CD14-positive monocyte (primary cell): Measurements from ENCODE around the gene PCDHB9. TPM values are rescaled to one million over a fixed set of nuclear protein-coding genes. Genes with fewer than 3 reads are reported as not detected.

Experiments used
- DNase-seq, 3 donors: peaks; one replicate each; pipeline ENCODE4 v3.0.0-alpha.2; 2011 to 2022
- H2AFZ ChIP-seq: 2 replicates; pipeline ENCODE4 v1.6.0; 2012; ENCODE audit warnings: mild to moderate bottlenecking, low read depth, low read length, inconsistent platforms; ENCODE audit not compliant: insufficient read depth, poor library complexity, severe bottlenecking
- H3K27ac ChIP-seq, 2 donors: 1 replicate in 1 of 2; 2 replicates in 1 of 2; pipeline ENCODE4 v1.5.1; 2012 to 2013; ENCODE audit warnings: low read length in 2 of 2, control low read depth in 1 of 2, inconsistent platforms in 1 of 2, low read depth in 1 of 2, mild to moderate bottlenecking in 1 of 2
- H3K27me3 ChIP-seq, 2 donors: one replicate each; pipeline versions ENCODE4 v1.6.0 to v1.6.1; 2011 to 2013; ENCODE audit warnings: low read length in 2 of 2; ENCODE audit not compliant: control insufficient read depth in 2 of 2, insufficient read depth in 2 of 2
- H3K36me3 ChIP-seq, 2 donors: replicated peaks in 1 of 2; 1 replicate in 1 of 2; 2 replicates in 1 of 2; pipeline versions ENCODE4 v1.5.1 to v1.6.1; 2012 to 2013; ENCODE audit warnings: low read length in 2 of 2, control low read depth in 1 of 2, inconsistent platforms in 1 of 2, mild to moderate bottlenecking in 1 of 2; ENCODE audit not compliant: insufficient read depth in 2 of 2, control insufficient read depth in 1 of 2
- H3K4me1 ChIP-seq, 2 donors: 1 replicate in 1 of 2; 2 replicates in 1 of 2; pipeline versions ENCODE4 v1.5.1 to v1.6.1; 2012 to 2013; ENCODE audit warnings: low read length in 2 of 2, control low read depth in 1 of 2, inconsistent platforms in 1 of 2, mild to moderate bottlenecking in 1 of 2, moderate library complexity in 1 of 2; ENCODE audit not compliant: insufficient read depth in 2 of 2, control insufficient read depth in 1 of 2
- H3K4me2 ChIP-seq: replicated peaks from 2 replicates; pipeline ENCODE3; 2012; ENCODE audit warnings: low read length, moderate library complexity, mild to moderate bottlenecking; ENCODE audit not compliant: poor library complexity, severe bottlenecking; ENCODE audit errors: extremely low read depth
- H3K4me3 ChIP-seq, 3 experiments: fragments of 200-600 bp in 1 of 3; sonication (generic) in 1 of 3; replicated peaks in 1 of 3; 1 replicate in 2 of 3; 2 replicates in 1 of 3; pipeline ENCODE4 v1.5.1; 2011 to 2013; ENCODE audit warnings: low read length in 3 of 3, mild to moderate bottlenecking in 3 of 3, control low read depth in 2 of 3, low read depth in 2 of 3, inconsistent platforms in 1 of 3, moderate library complexity in 1 of 3
- H3K79me2 ChIP-seq: 2 replicates; pipeline ENCODE4 v1.6.0; 2012; ENCODE audit warnings: mild to moderate bottlenecking, control low read depth, inconsistent platforms, low read length, moderate library complexity; ENCODE audit not compliant: insufficient read depth
- H3K9ac ChIP-seq: 2 replicates; pipeline ENCODE4 v1.6.0; 2017; ENCODE audit warnings: low read length, mild to moderate bottlenecking; ENCODE audit not compliant: insufficient read depth, poor library complexity, severe bottlenecking
- H3K9me3 ChIP-seq, 2 donors: replicated peaks in 1 of 2; 1 replicate in 1 of 2; 2 replicates in 1 of 2; pipeline versions ENCODE4 v1.5.1 to v1.6.1; 2012 to 2013; ENCODE audit warnings: low read length in 2 of 2, control low read depth in 1 of 2; ENCODE audit not compliant: control insufficient read depth in 1 of 2, insufficient read depth in 1 of 2
- H4K20me1 ChIP-seq: 2 replicates; pipeline ENCODE4 v1.6.0; 2012; ENCODE audit warnings: mild to moderate bottlenecking, low read length, control low read depth, moderate library complexity; ENCODE audit not compliant: insufficient read depth
- H3K27ac Mint-ChIP-seq, 7 donors: one replicate each; pipeline ENCODE4 v1.8.0; 2020; ENCODE audit warnings: mild to moderate bottlenecking in 7 of 7, mixed read lengths in 7 of 7, moderate library complexity in 6 of 7, inconsistent platforms in 2 of 7
- H3K27me3 Mint-ChIP-seq, 3 donors: one replicate each; pipeline ENCODE4 v1.8.0; 2021 to 2022; ENCODE audit warnings: low read depth in 3 of 3, mild to moderate bottlenecking in 3 of 3, mixed read lengths in 3 of 3, moderate library complexity in 3 of 3, inconsistent platforms in 1 of 3
- H3K36me3 Mint-ChIP-seq, 2 donors: one replicate each; pipeline ENCODE4 v1.8.0; 2020; ENCODE audit warnings: mixed read lengths in 2 of 2, inconsistent platforms in 1 of 2, mild to moderate bottlenecking in 1 of 2
- H3K4me1 Mint-ChIP-seq: one replicate; pipeline ENCODE4 v1.8.0; 2020; ENCODE audit warnings: mild to moderate bottlenecking, mixed read lengths
- H3K4me3 Mint-ChIP-seq, 2 donors: one replicate each; pipeline ENCODE4 v1.8.0; 2020; ENCODE audit warnings: mild to moderate bottlenecking in 2 of 2, mixed read lengths in 2 of 2, moderate library complexity in 1 of 2
- H3K9me3 Mint-ChIP-seq, 7 donors: one replicate each; pipeline ENCODE4 v1.8.0; 2020 to 2022; ENCODE audit warnings: mixed read lengths in 7 of 7, mild to moderate bottlenecking in 6 of 7, moderate library complexity in 6 of 7, inconsistent platforms in 2 of 7
- CTCF ChIP-seq: fragments of 200-600 bp; IDR thresholded peaks from one replicate; pipeline ENCODE4 v1.8.0; 2022; ENCODE audit warnings: antibody characterized with exemption, mild to moderate bottlenecking
- WGBS: methylation state at CpG from one replicate; pipeline ENCODE4 v1.1.5; 2013; ENCODE audit warnings: missing lambda C conversion rate; ENCODE audit not compliant: insufficient coverage; 5-methylcytosine and 5-hydroxymethylcytosine counted together
- intact Hi-C, 2 donors: fragments of 100-400 bp; cut with micrococcal nuclease; formaldehyde crosslinking; loops; one replicate each; pipeline versions ENCODE4 v1.15.0 to v1.15.1; 2023
- polyA plus RNA-seq, 3 donors: library from polyadenylated mRNA; depleted of rRNA in 1 of 3; unstranded in 2 of 3; stranded (reverse) in 1 of 3; fragments of 300-500 nt in 2 of 3; fragments of >200 nt in 1 of 3; fragmentation: Illumina TruSeq in 2 of 3; gene quantifications; 1 replicate in 2 of 3; 2 replicates in 1 of 3; pipeline ENCODE4 v1.2.3, GENCODE V29; 2012 to 2021

PCDHB9 gene
- polyA plus RNA-seq, 3 donors, result not detected

- peaks cover 31 to 77% (median 59%) of the 10 kb centered on the region in 7 donors for H3K9me3 Mint-ChIP-seq
- Histone ChIP-seq H4K20me1 (no peaks in the 10 kb centered on the region), H3K79me2 (no peaks in the 10 kb centered on the region), H3K9ac (no peak overlapping the region), H3K4me1 (no peaks in the 10 kb centered on the region), H3K36me3 (no peaks in the 10 kb centered on the region), H3K27me3 (peaks cover 8 to 37% of the 10 kb centered on the region in 2 donors), H3K9me3 (peaks cover 48 to 77% of the 10 kb centered on the region in 2 donors), H3K4me3 (no peak overlapping the region), H2AFZ (no peak overlapping the region), H3K4me2 (no peak overlapping the region), H3K27ac (no peak overlapping the region)
- no peak for DNase-seq
- no peak overlapping the region for H3K4me3 Mint-ChIP-seq
- TF ChIP-seq CTCF, result no peak
- H3K27ac Mint-ChIP-seq, result peak overlapping the region in 1 of 7 donors; percentile 50
- H3K27me3 Mint-ChIP-seq, result peaks cover 18 to 31% (median 28%) of the 10 kb centered on the region in 3 donors
- 19% methylated on average over 21 of the region's 32 CpGs for WGBS
- peaks cover 3% of the 10 kb centered on the region in 2 donors for H3K36me3 Mint-ChIP-seq
- intact Hi-C loops, result no loop called here
- no peaks in the 10 kb centered on the region for H3K4me1 Mint-ChIP-seq
Measured at GRCh38 chr5:141236516-141237313, 49.8 kb downstream of the PCDHB9 start.

Other genes with a start within 250 kb of the PCDHB9 start
- gene PCDHAC2, start 220.7 kb upstream of the PCDHB9 start, polyA plus RNA-seq, result not detected
- not detected for gene PCDHB1, start 135.8 kb upstream of the PCDHB9 start, polyA plus RNA-seq
- not detected for gene PCDHB2, start 92.5 kb upstream of the PCDHB9 start, polyA plus RNA-seq
- not detected for gene PCDHB3, start 86.7 kb upstream of the PCDHB9 start, polyA plus RNA-seq
- gene PCDHB4, start 65.3 kb upstream of the PCDHB9 start, polyA plus RNA-seq, result not detected
- gene PCDHB5, start 52.0 kb upstream of the PCDHB9 start, polyA plus RNA-seq, result not detected
- not detected for gene PCDHB6, start 37.1 kb upstream of the PCDHB9 start, polyA plus RNA-seq
- not detected for gene PCDHB7, start 14.5 kb upstream of the PCDHB9 start, polyA plus RNA-seq
- not detected for gene PCDHB8, start 9.4 kb upstream of the PCDHB9 start, polyA plus RNA-seq
- gene PCDHB16, start 4.8 kb upstream of the PCDHB9 start, polyA plus RNA-seq, result not detected
- gene PCDHB10, start 5.2 kb downstream of the PCDHB9 start, polyA plus RNA-seq, result not detected
- gene PCDHB11, start 12.5 kb downstream of the PCDHB9 start, polyA plus RNA-seq, result not detected
- gene PCDHB12, start 21.6 kb downstream of the PCDHB9 start, polyA plus RNA-seq, result not detected
- not detected for gene PCDHB13, start 26.8 kb downstream of the PCDHB9 start, polyA plus RNA-seq
- gene PCDHB14, start 36.2 kb downstream of the PCDHB9 start, polyA plus RNA-seq, result not detected
- not detected for gene PCDHB15, start 58.2 kb downstream of the PCDHB9 start, polyA plus RNA-seq
- gene SLC25A2, start 116.9 kb downstream of the PCDHB9 start, polyA plus RNA-seq, result not detected
- gene TAF7, start 133.6 kb downstream of the PCDHB9 start, polyA plus RNA-seq, result 10 to 100 TPM; 11.8 to 57.5 (median 52.7) TPM
- not detected for gene PCDHGA1, start 143.4 kb downstream of the PCDHB9 start, polyA plus RNA-seq
- gene PCDHGA2, start 151.6 kb downstream of the PCDHB9 start, polyA plus RNA-seq, result not detected
- not detected for gene PCDHGA3, start 156.7 kb downstream of the PCDHB9 start, polyA plus RNA-seq
- gene PCDHGB1, start 162.9 kb downstream of the PCDHB9 start, polyA plus RNA-seq, result not detected
- under 1 TPM in 1 of 3 donors, not detected in 2; 0.03 TPM for gene PCDHGA4, start 167.9 kb downstream of the PCDHB9 start, polyA plus RNA-seq
- under 1 TPM in 1 of 3 donors, not detected in 2; 0.01 TPM for gene PCDHGB2, start 172.8 kb downstream of the PCDHB9 start, polyA plus RNA-seq
- gene PCDHGA5, start 177.0 kb downstream of the PCDHB9 start, polyA plus RNA-seq, result not detected
- not detected for gene PCDHGB3, start 183.1 kb downstream of the PCDHB9 start, polyA plus RNA-seq
- not detected for gene PCDHGA6, start 186.7 kb downstream of the PCDHB9 start, polyA plus RNA-seq
- not detected for gene PCDHGA7, start 195.6 kb downstream of the PCDHB9 start, polyA plus RNA-seq
- gene PCDHGB4, start 200.5 kb downstream of the PCDHB9 start, polyA plus RNA-seq, result not detected
- not detected for gene PCDHGA8, start 205.5 kb downstream of the PCDHB9 start, polyA plus RNA-seq
- under 1 TPM in 2 of 3 donors, not detected in 1; 0.01 to 0.08 TPM for gene PCDHGB5, start 210.8 kb downstream of the PCDHB9 start, polyA plus RNA-seq
- not detected for gene PCDHGA9, start 215.6 kb downstream of the PCDHB9 start, polyA plus RNA-seq
- gene PCDHGB6, start 220.9 kb downstream of the PCDHB9 start, polyA plus RNA-seq, result under 1 TPM in 2 of 3 donors, not detected in 1; 0.01 to 0.06 TPM
- not detected for gene PCDHGA10, start 225.8 kb downstream of the PCDHB9 start, polyA plus RNA-seq
- under 1 TPM in 1 of 3 donors, not detected in 2; 0.04 TPM for gene PCDHGB7, start 230.5 kb downstream of the PCDHB9 start, polyA plus RNA-seq
- not detected for gene PCDHGA11, start 233.9 kb downstream of the PCDHB9 start, polyA plus RNA-seq
- under 1 TPM in 1 of 3 donors, not detected in 2; 0.01 TPM for gene PCDHGA12, start 243.3 kb downstream of the PCDHB9 start, polyA plus RNA-seq